Astrocyte (in vitro differentiated cells and primary cell): ENCODE data around the gene GPATCH3.

Source experiments
- CTCF ChIP-seq: IDR thresholded peaks from 2 replicates; pipeline ENCODE4 v1.5.1; 2011; ENCODE audit warnings: low read depth, mild to moderate bottlenecking, inconsistent platforms, low read length, moderate library complexity; ENCODE audit not compliant: insufficient read depth
- EZH2 ChIP-seq: IDR thresholded peaks from 2 replicates; pipeline ENCODE4 v1.6.1; 2012; ENCODE audit warnings: mild to moderate bottlenecking, low read length, inconsistent platforms; ENCODE audit not compliant: insufficient read depth

GRCh38 chr1:26863685-26864077 lies 36.6 kb downstream of the GPATCH3 start:
- no peak for TF ChIP-seq CTCF
- TF ChIP-seq EZH2, result no peak
